IMR-90 (cell line): ENCODE measurements around the gene ZBED4. TPM values are rescaled to one million over a fixed set of nuclear protein-coding genes. Genes with fewer than 3 reads are reported as not detected.

Source experiments
- ATAC-seq: fragments of 200-7000 bp; cut with Tn5 transposase; 2 replicates; pipeline ENCODE4 v1.9.1; 2020; ENCODE audit warnings: low read depth, mild to moderate bottlenecking, moderate library complexity
- BruUV-seq: library from RNA; stranded (reverse); fragments of 400-500 nt; replicated peaks from 2 replicates; lab custom pipeline; 2021; lab: Mats Ljungman, UMichigan
- CTCF ChIA-PET: fragments of 300-600 bp; formaldehyde crosslinking; extraction: SDS; loops from one replicate; lab custom pipeline; 2021; ENCODE audit warnings: antibody characterized with exemption; lab: Yijun Ruan, JAX
- POLR2A ChIA-PET: fragments of 300-600 bp; sonication (Branson Sonifier 250); formaldehyde crosslinking; loops from one replicate; lab custom pipeline; 2022; ENCODE audit warnings: antibody characterized with exemption; ENCODE audit not compliant: unreplicated experiment; lab: Charles Lee
- DNase-seq: peaks from one replicate; pipeline ENCODE4 v3.0.0; 2013
- H2AFZ ChIP-seq: replicated peaks from 2 replicates; pipeline ENCODE3; 2013; ENCODE audit warnings: low read length, mild to moderate bottlenecking; ENCODE audit not compliant: poor library complexity
- H2AK5ac ChIP-seq: 2 replicates; pipeline ENCODE4 v1.6.1; 2013; ENCODE audit warnings: low read depth, low read length, inconsistent platforms
- H2AK9ac ChIP-seq: replicated peaks from 2 replicates; pipeline ENCODE3; 2013; ENCODE audit warnings: mild to moderate bottlenecking, low read depth, low read length, moderate library complexity; ENCODE audit not compliant: poor library complexity
- H2BK120ac ChIP-seq: 2 replicates; pipeline ENCODE4 v1.6.1; 2013; ENCODE audit warnings: low read depth, low read length, inconsistent platforms
- H2BK15ac ChIP-seq: 3 replicates; pipeline ENCODE4 v1.6.1; 2013; ENCODE audit warnings: low read depth, low read length, inconsistent platforms
- H2BK20ac ChIP-seq: 2 replicates; pipeline ENCODE4 v1.6.1; 2013; ENCODE audit warnings: low read depth, mild to moderate bottlenecking, inconsistent platforms, low read length, moderate library complexity
- H2BK5ac ChIP-seq: 2 replicates; pipeline ENCODE4 v1.6.1; 2013; ENCODE audit warnings: mild to moderate bottlenecking, low read depth, low read length, inconsistent platforms; ENCODE audit not compliant: poor library complexity, severe bottlenecking
- H3K14ac ChIP-seq: replicated peaks from 2 replicates; pipeline ENCODE4 v1.6.1; 2013; ENCODE audit warnings: low read depth, low read length, inconsistent platforms
- H3K18ac ChIP-seq: 2 replicates; pipeline ENCODE4 v1.6.1; 2013; ENCODE audit warnings: low read depth, low read length, control low read depth
- H3K23ac ChIP-seq: 2 replicates; pipeline ENCODE4 v1.6.1; 2013; ENCODE audit warnings: low read depth, low read length, inconsistent platforms
- H3K27ac ChIP-seq: 2 replicates; pipeline ENCODE4 v1.5.1; 2013; ENCODE audit warnings: mild to moderate bottlenecking, control low read depth, low read length; ENCODE audit not compliant: insufficient read depth
- H3K27me3 ChIP-seq: 2 replicates; pipeline ENCODE4 v1.6.1; 2013; ENCODE audit warnings: low read length; ENCODE audit not compliant: control insufficient read depth, insufficient read depth
- H3K36me3 ChIP-seq: 2 replicates; pipeline ENCODE4 v1.6.1; 2013; ENCODE audit warnings: low read length, mixed read lengths; ENCODE audit not compliant: control insufficient read depth, insufficient read depth
- H3K4ac ChIP-seq: 2 replicates; pipeline ENCODE4 v1.6.1; 2013; ENCODE audit warnings: low read depth, low read length, inconsistent platforms
- H3K4me1 ChIP-seq: 2 replicates; pipeline ENCODE4 v1.6.1; 2013; ENCODE audit warnings: low read length, mixed read lengths; ENCODE audit not compliant: control insufficient read depth, insufficient read depth
- H3K4me2 ChIP-seq: 2 replicates; pipeline ENCODE4 v1.6.1; 2013; ENCODE audit warnings: low read depth, mild to moderate bottlenecking, control low read depth, low read length, moderate library complexity
- H3K4me3 ChIP-seq: 2 replicates; pipeline ENCODE4 v1.5.1; 2013; ENCODE audit warnings: low read depth, mild to moderate bottlenecking, control low read depth, low read length, moderate library complexity; ENCODE audit not compliant: insufficient read depth
- H3K56ac ChIP-seq: 2 replicates; pipeline ENCODE4 v1.6.1; 2013; ENCODE audit warnings: low read length, inconsistent platforms; ENCODE audit not compliant: insufficient read depth; ENCODE audit errors: extremely low read depth
- H3K79me1 ChIP-seq, 2 experiments: 2 replicates each; pipeline ENCODE4 v1.6.1; 2013; ENCODE audit warnings: low read length in 2 of 2, inconsistent platforms in 1 of 2, low read depth in 1 of 2
- H3K9ac ChIP-seq: 2 replicates; pipeline ENCODE4 v1.6.1; 2013; ENCODE audit warnings: low read depth, low read length, control low read depth
- H3K9me1 ChIP-seq: 2 replicates; pipeline ENCODE4 v1.6.1; 2013; ENCODE audit warnings: low read length, inconsistent platforms; ENCODE audit not compliant: insufficient read depth
- H3K9me3 ChIP-seq: 2 replicates; pipeline ENCODE4 v1.6.1; 2013; ENCODE audit warnings: low read length; ENCODE audit not compliant: control insufficient read depth, insufficient read depth
- H4K20me1 ChIP-seq: 2 replicates; pipeline ENCODE4 v1.6.1; 2013; ENCODE audit warnings: low read length, inconsistent platforms; ENCODE audit not compliant: insufficient read depth
- H4K5ac ChIP-seq: 2 replicates; pipeline ENCODE4 v1.6.1; 2013; ENCODE audit warnings: mild to moderate bottlenecking, low read depth, low read length, control low read depth
- H4K8ac ChIP-seq, 2 experiments: 2 replicates each; pipeline ENCODE4 v1.6.1; 2013; ENCODE audit warnings: low read depth in 2 of 2, low read length in 2 of 2, control low read depth in 1 of 2, inconsistent platforms in 1 of 2
- H4K91ac ChIP-seq: 2 replicates; pipeline ENCODE4 v1.6.1; 2013; ENCODE audit warnings: low read depth, low read length, inconsistent platforms; ENCODE audit not compliant: insufficient read depth
- BHLHE40 ChIP-seq: fragments of 150-350 bp; IDR thresholded peaks from 2 replicates; pipeline ENCODE4 v1.6.1; 2016; ENCODE audit warnings: mild to moderate bottlenecking, low read depth, low read length
- CEBPB ChIP-seq: IDR thresholded peaks from 2 replicates; pipeline ENCODE4 v1.6.1; 2012; ENCODE audit warnings: low read depth, low read length, improper control_type of control experiment
- CHD1 ChIP-seq: IDR thresholded peaks from 2 replicates; pipeline ENCODE4 v1.6.1; 2012; ENCODE audit warnings: low read depth, low read length, improper control_type of control experiment
- CTCF ChIP-seq: conservative IDR thresholded peaks from 2 replicates; pipeline ENCODE4 v1.5.1; 2012; ENCODE audit warnings: mild to moderate bottlenecking, low read depth, low read length, improper control_type of control experiment
- ELK1 ChIP-seq: fragments of 150-350 bp; IDR thresholded peaks from 2 replicates; pipeline ENCODE4 v1.6.1; 2016; ENCODE audit warnings: low read depth, mild to moderate bottlenecking, low read length, moderate library complexity, borderline replicate concordance
- FOS ChIP-seq: fragments of 150-350 bp; IDR thresholded peaks from 2 replicates; pipeline ENCODE4 v1.6.1; 2016; ENCODE audit warnings: low read depth, low read length
- MAFK ChIP-seq: IDR thresholded peaks from 2 replicates; pipeline ENCODE4 v1.6.1; 2012; ENCODE audit warnings: low read depth, low read length, improper control_type of control experiment
- MAZ ChIP-seq: IDR thresholded peaks from 2 replicates; pipeline ENCODE4 v1.6.1; 2012; ENCODE audit warnings: low read depth, mild to moderate bottlenecking, low read length, improper control_type of control experiment, moderate library complexity, borderline replicate concordance
- MXI1 ChIP-seq: IDR thresholded peaks from 2 replicates; pipeline ENCODE4 v1.6.1; 2012; ENCODE audit warnings: low read depth, mild to moderate bottlenecking, low read length, moderate library complexity, borderline replicate concordance
- NFE2L2 ChIP-seq: fragments of 150-350 bp; IDR thresholded peaks from 2 replicates; pipeline ENCODE4 v1.6.1; 2016; ENCODE audit warnings: low read depth, mild to moderate bottlenecking, low read length
- POLR2A ChIP-seq: IDR thresholded peaks from 2 replicates; pipeline ENCODE4 v1.6.1; 2012; ENCODE audit warnings: mild to moderate bottlenecking, low read depth, low read length
- RAD21 ChIP-seq: IDR thresholded peaks from 2 replicates; pipeline ENCODE4 v1.6.1; 2012; ENCODE audit warnings: low read length, improper control_type of control experiment
- RCOR1 ChIP-seq: IDR thresholded peaks from 2 replicates; pipeline ENCODE4 v1.6.1; 2012; ENCODE audit warnings: mild to moderate bottlenecking, low read length, improper control_type of control experiment; ENCODE audit not compliant: insufficient replicate concordance
- RFX5 ChIP-seq: IDR thresholded peaks from 2 replicates; pipeline ENCODE4 v1.8.0; 2012; ENCODE audit warnings: low read depth, mild to moderate bottlenecking, low read length, moderate library complexity
- SMC3 ChIP-seq: fragments of 150-350 bp; IDR thresholded peaks from 2 replicates; pipeline ENCODE4 v1.6.1; 2016; ENCODE audit warnings: low read depth, mild to moderate bottlenecking, antibody characterized with exemption, low read length, moderate library complexity
- USF2 ChIP-seq: fragments of 150-350 bp; IDR thresholded peaks from 2 replicates; pipeline ENCODE4 v1.6.1; 2017; ENCODE audit warnings: mild to moderate bottlenecking, antibody characterized with exemption, low read length, low read depth
- WGBS, 2 experiments: methylation state at CpG; one replicate each; pipeline versions ENCODE4 v1.1.5 to v1.1.7; 2013; ENCODE audit warnings: missing lambda C conversion rate in 2 of 2; ENCODE audit not compliant: insufficient read length in 1 of 2; ENCODE audit errors: extremely low coverage in 2 of 2; 5-methylcytosine and 5-hydroxymethylcytosine counted together
- dilution Hi-C: fragments of 300-500 bp; cut with HindIII; formaldehyde crosslinking; loops from one replicate; pipeline ENCODE4 v1.14.3; 2018; ENCODE audit warnings: low sequenced_read_pairs; ENCODE audit not compliant: unreplicated experiment
- in situ Hi-C: fragments of 300-500 bp; cut with MboI; formaldehyde crosslinking; loops from 3 replicates; pipeline ENCODE4 v1.14.3; 2019; ENCODE audit warnings: low sequenced_read_pairs, inconsistent platforms, mixed read lengths
- intact Hi-C: fragments of 100-400 bp; cut with micrococcal nuclease; formaldehyde crosslinking; loops from 2 replicates; pipeline ENCODE4 v1.10.0; 2022
- polyA plus RNA-seq, 3 experiments: library from polyadenylated mRNA; depleted of rRNA; stranded (reverse); fragments of >200 nt; gene quantifications; 2 replicates each; pipeline ENCODE4 v1.2.3, GENCODE V29; 2012; ENCODE audit warnings: low replicate concordance in 1 of 3
- total RNA-seq: library from RNA; depleted of rRNA; stranded (reverse); fragments of >200 nt; gene quantifications from 2 replicates; pipeline ENCODE4 v1.2.3, GENCODE V29; 2012

ZBED4 gene
- total and polyA plus RNA-seq, 2 of the 4 experiments (the other 2 are of a cell fraction): 9.3 to 10.5 TPM

GRCh38 chr22:49825436-49825835, 28.2 kb upstream of the ZBED4 start:
- peak overlapping the region; percentile 98 for H3K4me3 ChIP-seq
- peak overlapping the region; percentile 70; the same call in 1 of the 2 replicates for H3K4ac ChIP-seq
- ChIA-PET POLR2A (no interaction called here), CTCF (no interaction called here)
- H3K36me3 ChIP-seq: peaks cover 35% of the 10 kb centered on the region
- peak; percentile 7; the same call in 1 of the 2 replicates for ATAC-seq
- peak; percentile 66 for DNase-seq
- H2AFZ ChIP-seq: peak overlapping the region; percentile 64
- H3K9ac ChIP-seq: peak overlapping the region; percentile 80
- H3K56ac ChIP-seq: no peak overlapping the region
- no TSS peak for BruUV-seq
- H2BK15ac ChIP-seq: no peak overlapping the region
- peak overlapping the region; percentile 75 for H3K4me2 ChIP-seq
- H3K23ac ChIP-seq: peak overlapping the region; percentile 72
- peaks cover 0 to 44% of the 10 kb centered on the region in 2 experiments; a peak in 2 of 4 replicates for H3K79me1 ChIP-seq
- in situ Hi-C loops (no loop called here), intact Hi-C loops (no loop called here), dilution Hi-C loops (no loop called here)
- no peak overlapping the region for H3K18ac ChIP-seq
- H2BK120ac ChIP-seq: no peak overlapping the region
- peaks cover 4% of the 10 kb centered on the region; the same call in 1 of the 2 replicates for H3K9me3 ChIP-seq
- peak overlapping the region; percentile 54 for H3K27ac ChIP-seq
- peaks cover 10% of the 10 kb centered on the region for H3K4me1 ChIP-seq
- TF ChIP-seq MAFK (no peak), POLR2A (no peak), MXI1 (0 out of 2 replicates have a peak, but pooled peaks have one; percentile 11), USF2 (no peak), SMC3 (no peak), ELK1 (no peak), CHD1 (no peak), NFE2L2 (no peak), CTCF (no peak), MAZ (0 out of 2 replicates have a peak, but pooled peaks have one; percentile 4), RAD21 (no peak), RFX5 (no peak), BHLHE40 (no peak), FOS (0 out of 2 replicates have a peak, but pooled peaks have one; percentile 28), RCOR1 (no peak), CEBPB (no peak)
- H4K5ac ChIP-seq: no peak overlapping the region
- WGBS, 2 experiments: no CpG with 5 or more reads among the region's 10 CpGs
- H3K14ac ChIP-seq: peak overlapping the region; percentile 64
- H4K8ac ChIP-seq: no peak overlapping the region
- peak overlapping the region; percentile 90 for H2AK9ac ChIP-seq
- peaks cover 64% of the 10 kb centered on the region for H4K20me1 ChIP-seq
- H2BK5ac ChIP-seq: peak overlapping the region; percentile 44
- H2BK20ac ChIP-seq: no peak overlapping the region
- peaks cover 19% of the 10 kb centered on the region for H3K9me1 ChIP-seq
- H2AK5ac ChIP-seq: peak overlapping the region; percentile 58; the same call in 1 of the 2 replicates
- H3K27me3 ChIP-seq: no peaks in the 10 kb centered on the region
- H4K91ac ChIP-seq: no peak overlapping the region
